Measurements from ENCODE around the gene STK26.
A peak's percentile ranks its signal among the peaks of the same experiment; 100 is the strongest.
"Not testable (repeated sequence)": the region's sequence is repeated elsewhere in the genome, so short reads cannot be mapped to it uniquely, and the experiment has no call there.

Gene STK26

DNA sequence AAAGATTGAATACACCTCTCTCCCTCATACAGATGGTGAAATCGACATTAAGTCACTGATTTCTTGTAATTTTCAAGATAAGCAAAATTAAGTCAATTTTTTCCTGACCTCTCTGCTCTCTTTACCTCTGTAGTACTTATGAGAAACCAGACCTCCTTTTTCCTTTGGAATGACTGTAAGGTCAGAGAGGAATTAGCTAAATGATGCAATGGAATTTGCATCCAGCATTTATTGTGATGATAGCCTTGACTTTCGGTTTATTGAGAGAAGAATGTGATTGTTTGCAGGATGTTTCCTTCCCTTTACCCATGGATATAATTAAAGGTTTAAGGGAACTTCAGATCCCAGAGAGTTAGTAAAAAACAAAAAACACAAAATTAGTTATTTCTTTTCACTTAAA, 22.4 kb downstream of the STK26 start:
- DNase-seq (ENCODE audit: low read depth), result no peak
- TF ChIP-seq, protein P1, sequence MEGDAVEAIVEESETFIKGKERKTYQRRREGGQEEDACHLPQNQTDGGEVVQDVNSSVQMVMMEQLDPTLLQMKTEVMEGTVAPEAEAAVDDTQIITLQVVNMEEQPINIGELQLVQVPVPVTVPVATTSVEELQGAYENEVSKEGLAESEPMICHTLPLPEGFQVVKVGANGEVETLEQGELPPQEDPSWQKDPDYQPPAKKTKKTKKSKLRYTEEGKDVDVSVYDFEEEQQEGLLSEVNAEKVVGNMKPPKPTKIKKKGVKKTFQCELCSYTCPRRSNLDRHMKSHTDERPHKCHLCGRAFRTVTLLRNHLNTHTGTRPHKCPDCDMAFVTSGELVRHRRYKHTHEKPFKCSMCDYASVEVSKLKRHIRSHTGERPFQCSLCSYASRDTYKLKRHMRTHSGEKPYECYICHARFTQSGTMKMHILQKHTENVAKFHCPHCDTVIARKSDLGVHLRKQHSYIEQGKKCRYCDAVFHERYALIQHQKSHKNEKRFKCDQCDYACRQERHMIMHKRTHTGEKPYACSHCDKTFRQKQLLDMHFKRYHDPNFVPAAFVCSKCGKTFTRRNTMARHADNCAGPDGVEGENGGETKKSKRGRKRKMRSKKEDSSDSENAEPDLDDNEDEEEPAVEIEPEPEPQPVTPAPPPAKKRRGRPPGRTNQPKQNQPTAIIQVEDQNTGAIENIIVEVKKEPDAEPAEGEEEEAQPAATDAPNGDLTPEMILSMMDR (IDR thresholded peaks at IDR 0.05; ENCODE audit: insufficient read depth, low read depth, low read length, missing control alignments), result no peak
- H3K4me3 ChIP-seq (ENCODE audit: low read depth, low read length), result no peak overlapping the region

DNA sequence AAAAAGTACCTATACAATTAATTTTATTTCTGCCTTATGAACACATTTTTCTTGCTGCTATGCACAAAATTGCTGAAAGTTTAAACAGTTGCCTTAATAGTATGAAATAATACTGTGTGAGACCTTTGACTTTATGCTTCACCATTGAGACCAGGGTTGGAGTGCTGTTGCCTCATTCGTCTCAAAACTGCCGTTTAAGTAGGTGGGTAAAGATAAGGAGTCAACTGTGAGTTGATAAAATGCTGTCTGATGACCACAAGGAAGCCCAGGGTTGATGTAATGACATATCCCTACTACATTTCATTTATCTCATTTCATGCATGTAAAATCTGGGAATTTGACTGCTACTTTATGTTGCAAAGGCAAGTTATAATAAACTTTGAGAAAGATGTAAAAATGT, 23.4 kb downstream of the STK26 start:
- TF ChIP-seq, protein P1 (IDR thresholded peaks at IDR 0.05; ENCODE audit: insufficient read depth, low read depth, low read length, missing control alignments), result no peak
- no peak for DNase-seq (ENCODE audit: low read depth)

DNA sequence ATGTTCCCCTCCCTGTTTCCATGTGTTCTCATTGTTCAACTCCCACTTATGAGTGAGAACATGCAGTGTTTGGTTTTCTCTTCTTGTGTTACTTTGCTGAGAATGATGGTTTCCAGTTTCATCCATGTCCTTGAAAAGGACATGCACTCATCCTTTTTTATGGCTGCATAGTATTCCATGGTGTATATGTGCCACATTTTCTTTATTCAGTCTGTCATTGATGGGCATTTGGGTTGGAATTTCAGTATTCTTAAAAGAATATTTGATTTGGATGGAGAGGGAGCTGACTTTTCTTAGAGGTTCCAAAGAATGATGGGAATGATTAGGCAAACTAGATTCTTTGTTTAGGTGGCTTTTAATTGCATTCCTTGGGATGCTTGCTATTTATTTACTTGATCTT, 28.7 kb downstream of the STK26 start:
- DNase-seq (ENCODE audit: low read depth); H3K4me3 ChIP-seq (ENCODE audit: low read depth, low read length): not testable (repeated sequence)

More for the DNA sequence above, 23.4 kb downstream of the STK26 start:
- no peak overlapping the region for H3K4me3 ChIP-seq (ENCODE audit: low read depth, low read length)

DNA sequence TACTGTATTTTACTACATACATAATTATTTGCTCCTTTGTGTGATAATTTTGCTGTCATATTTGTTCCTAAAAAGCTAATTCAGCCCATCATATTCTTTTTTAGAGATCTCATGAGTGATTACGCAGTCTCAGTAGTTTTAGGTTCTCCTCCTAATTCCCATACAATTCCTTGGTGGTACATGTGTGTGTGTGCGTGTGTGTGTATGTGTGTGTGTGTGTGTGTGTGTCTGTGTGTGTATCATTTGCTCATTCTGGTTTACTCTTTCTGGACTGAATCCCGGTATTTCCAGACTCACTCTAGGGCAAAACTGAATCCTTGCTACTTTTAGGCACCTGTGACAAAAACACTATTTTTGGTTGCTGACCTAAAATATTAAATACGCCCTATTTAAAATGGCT, 34.9 kb downstream of the STK26 start:
- H3K4me3 ChIP-seq (ENCODE audit: low read depth, low read length), result no peak overlapping the region
- DNase-seq (ENCODE audit: low read depth), result no peak
- TF ChIP-seq, protein P1 (IDR thresholded peaks at IDR 0.05; ENCODE audit: insufficient read depth, low read depth, low read length, missing control alignments), result no peak

DNA sequence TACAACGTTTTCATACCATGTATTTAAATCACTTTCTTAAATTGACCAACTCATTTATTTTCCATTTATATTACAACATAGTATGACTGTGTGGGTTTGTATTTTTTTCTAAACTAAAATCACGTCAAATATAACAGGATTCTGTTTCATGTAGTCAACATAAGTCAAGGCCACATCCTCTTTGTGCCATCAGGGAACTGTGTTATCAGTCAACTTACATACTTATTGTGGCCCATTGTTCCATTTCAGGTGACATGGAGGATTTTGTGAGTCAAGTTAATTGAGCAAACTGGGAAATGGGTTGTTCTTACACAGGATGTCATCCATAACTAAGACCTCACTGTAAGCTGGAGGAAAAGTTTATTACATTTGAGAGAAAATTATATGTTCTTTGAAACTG, 35.9 kb downstream of the STK26 start:
- no peak for DNase-seq (ENCODE audit: low read depth)
- no peak overlapping the region for H3K4me3 ChIP-seq (ENCODE audit: low read depth, low read length)
- TF ChIP-seq, protein P1 (IDR thresholded peaks at IDR 0.05; ENCODE audit: insufficient read depth, low read depth, low read length, missing control alignments), result no peak

DNA sequence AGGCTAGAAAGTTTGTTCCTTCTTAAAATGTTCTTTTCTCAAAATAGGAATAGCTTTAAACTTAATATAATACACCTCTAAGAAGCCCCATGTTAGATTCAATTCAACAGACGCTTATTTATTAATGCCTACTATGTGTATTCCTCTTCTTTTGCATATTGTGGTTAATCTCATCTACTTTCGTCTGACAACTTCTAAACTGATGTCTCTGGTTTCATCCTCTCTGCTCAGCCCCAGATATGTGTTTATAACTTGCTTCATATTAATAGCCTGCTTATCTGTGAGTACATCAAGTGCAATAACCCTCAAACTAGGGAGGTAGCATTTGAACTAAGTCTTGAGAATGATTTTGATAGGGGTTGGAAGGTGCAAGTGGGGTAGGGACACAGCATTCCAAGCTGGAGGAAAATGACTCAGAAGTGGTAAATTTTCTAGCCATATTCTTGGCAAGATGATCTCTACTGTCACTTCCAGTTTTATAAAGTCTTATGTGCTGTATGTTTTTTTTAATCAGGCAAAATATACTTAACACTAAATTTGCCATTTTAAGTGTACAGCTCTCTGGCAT, 37.0 kb downstream of the STK26 start:
- no peak overlapping the region for H3K4me3 ChIP-seq (ENCODE audit: low read depth, low read length)
- TF ChIP-seq, protein P1 (IDR thresholded peaks at IDR 0.05; ENCODE audit: insufficient read depth, low read depth, low read length, missing control alignments), result no peak
- DNase-seq (ENCODE audit: low read depth), result peak; percentile 16

DNA sequence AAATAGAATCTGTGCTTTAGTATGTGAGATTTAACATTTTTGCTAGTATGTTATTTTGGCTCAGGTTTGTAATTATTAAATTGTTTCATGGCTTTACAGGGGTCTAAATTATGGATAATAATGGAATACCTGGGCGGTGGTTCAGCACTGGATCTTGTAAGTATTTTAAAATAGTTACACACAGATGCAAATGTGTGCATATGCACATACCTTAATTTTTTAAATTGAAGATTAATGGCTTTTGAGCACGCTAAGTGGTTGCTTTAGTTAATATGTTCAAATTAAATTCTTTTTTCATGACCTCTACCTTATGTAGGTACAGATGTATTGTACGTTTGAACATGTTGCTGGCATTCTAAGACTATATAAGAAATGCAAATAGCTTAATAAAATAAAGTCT, 40.2 kb downstream of the STK26 start:
- TF ChIP-seq, protein P1 (IDR thresholded peaks at IDR 0.05; ENCODE audit: insufficient read depth, low read depth, low read length, missing control alignments), result no peak
- H3K4me3 ChIP-seq (ENCODE audit: low read depth, low read length), result no peak overlapping the region
- DNase-seq (ENCODE audit: low read depth), result no peak

Data from GM12865 (cell line).